Neural cell (in vitro differentiated cells): ENCODE data around the gene SLC22A23. TPM values are rescaled to one million over a fixed set of nuclear protein-coding genes. Genes with fewer than 3 reads are reported as not detected.

Source experiments
- H2AFZ ChIP-seq: fragments of 200-600, 300-800 bp; sonication (generic), shearing (Covaris generic); 2 replicates; pipeline ENCODE4 v1.6.0; 2014; ENCODE audit warnings: low read depth, mild to moderate bottlenecking, antibody characterized with exemption, low read length, moderate library complexity
- H3F3A ChIP-seq: fragments of 200-600 bp; shearing (Covaris generic); 2 replicates; pipeline ENCODE4 v1.6.1; 2016; ENCODE audit warnings: mild to moderate bottlenecking, moderate library complexity, mixed read lengths, antibody characterized with exemption, low read length; ENCODE audit not compliant: insufficient read depth, poor library complexity, severe bottlenecking
- H3K27ac ChIP-seq: fragments of 200-600, 300-800 bp; sonication (generic), shearing (Covaris generic); 2 replicates; pipeline ENCODE4 v1.5.1; 2014; ENCODE audit warnings: mild to moderate bottlenecking, low read length, moderate library complexity
- H3K27me3 ChIP-seq: fragments of 300-800, 200-600 bp; sonication (generic), shearing (Covaris generic); 2 replicates; pipeline ENCODE4 v1.6.0; 2014; ENCODE audit warnings: mild to moderate bottlenecking, low read depth, low read length, moderate library complexity; ENCODE audit not compliant: insufficient read depth
- H3K36me3 ChIP-seq: fragments of 300-800, 200-600 bp; sonication (generic), shearing (Covaris generic); 2 replicates; pipeline ENCODE4 v1.5.1; 2014; ENCODE audit warnings: mild to moderate bottlenecking, antibody characterized with exemption, low read length, moderate library complexity; ENCODE audit not compliant: insufficient read depth
- H3K4me2 ChIP-seq: fragments of 300-800, 200-600 bp; sonication (generic), shearing (Covaris generic); 2 replicates; pipeline ENCODE4 v1.6.0; 2014; ENCODE audit warnings: mild to moderate bottlenecking, low read length
- H3K4me3 ChIP-seq: fragments of 300-800, 200-600 bp; sonication (generic), shearing (Covaris generic); 2 replicates; pipeline ENCODE4 v1.5.1; 2014; ENCODE audit warnings: mild to moderate bottlenecking, low read length, moderate library complexity
- H3K79me2 ChIP-seq: fragments of 200-600 bp; shearing (Covaris generic); replicated peaks from 2 replicates; pipeline ENCODE4 v1.6.0; 2014; ENCODE audit warnings: mild to moderate bottlenecking, low read length, moderate library complexity; ENCODE audit not compliant: insufficient read depth
- H3K9ac ChIP-seq: fragments of 300-800, 200-600 bp; sonication (generic), shearing (Covaris generic); 2 replicates; pipeline ENCODE4 v1.6.1; 2016; ENCODE audit warnings: mild to moderate bottlenecking, low read length, mixed read lengths
- H3K9me2 ChIP-seq: fragments of 200-600 bp; shearing (Covaris generic); 2 replicates; pipeline ENCODE4 v1.6.1; 2016; ENCODE audit warnings: mild to moderate bottlenecking, low read length, mixed read lengths; ENCODE audit not compliant: insufficient read depth
- H3K9me3 ChIP-seq: fragments of 200-600, 300-800 bp; sonication (generic), shearing (Covaris generic); 2 replicates; pipeline ENCODE4 v1.6.1; 2016; ENCODE audit warnings: mild to moderate bottlenecking, mixed run types, low read length, moderate library complexity, mixed read lengths
- H4K20me1 ChIP-seq: fragments of 200-600 bp; shearing (Covaris generic); 2 replicates; pipeline ENCODE4 v1.6.1; 2016; ENCODE audit warnings: mild to moderate bottlenecking, mixed run types; ENCODE audit not compliant: insufficient read depth
- CTCF ChIP-seq: fragments of 450-650 bp; IDR thresholded peaks from 2 replicates; pipeline ENCODE4 v1.5.1; 2014; ENCODE audit warnings: antibody characterized with exemption, mild to moderate bottlenecking, moderate library complexity; ENCODE audit not compliant: poor library complexity, severe bottlenecking
- EP300 ChIP-seq: fragments of 450-650 bp; conservative IDR thresholded peaks from 2 replicates; pipeline ENCODE4 v1.6.1; 2014; ENCODE audit warnings: antibody characterized with exemption, mild to moderate bottlenecking, moderate library complexity; ENCODE audit not compliant: poor library complexity, severe bottlenecking
- EZH2 ChIP-seq: fragments of 200-600, 300-800 bp; shearing (Covaris generic), sonication (generic); IDR thresholded peaks from 2 replicates; pipeline ENCODE4 v1.6.1; 2014; ENCODE audit warnings: antibody characterized with exemption, low read length, borderline replicate concordance, mild to moderate bottlenecking; ENCODE audit not compliant: insufficient read depth, poor library complexity, severe bottlenecking
- MXI1 ChIP-seq: fragments of 450-650 bp; conservative IDR thresholded peaks from 2 replicates; pipeline ENCODE4 v1.6.1; 2014; ENCODE audit warnings: antibody characterized with exemption, mild to moderate bottlenecking; ENCODE audit not compliant: poor library complexity, severe bottlenecking
- POLR2AphosphoS5 ChIP-seq: IDR thresholded peaks from 2 replicates; pipeline ENCODE4 v1.6.1; 2012
- RAD21 ChIP-seq: fragments of 450-650 bp; conservative IDR thresholded peaks from 2 replicates; pipeline ENCODE4 v1.6.1; 2014; ENCODE audit warnings: antibody characterized with exemption, mild to moderate bottlenecking, moderate library complexity
- REST ChIP-seq: IDR thresholded peaks from 2 replicates; pipeline ENCODE4 v1.6.1; 2012; ENCODE audit warnings: borderline replicate concordance
- SMC3 ChIP-seq: fragments of 450-650 bp; conservative IDR thresholded peaks from 2 replicates; pipeline ENCODE4 v1.6.1; 2014; ENCODE audit warnings: antibody characterized with exemption, mild to moderate bottlenecking, moderate library complexity; ENCODE audit not compliant: poor library complexity
- TAF1 ChIP-seq: IDR thresholded peaks from 2 replicates; pipeline ENCODE4 v1.6.1; 2012; ENCODE audit warnings: low read depth
- polyA plus RNA-seq: library from polyadenylated mRNA; depleted of rRNA; stranded (reverse); fragments of >200 nt; gene quantifications from 2 replicates; pipeline ENCODE4 v1.2.3, GENCODE V29; 2014

The SLC22A23 gene
- polyA plus RNA-seq, 1 donor from 2014 or later: 8.8 TPM

GRCh38 chr6:3299221-3299620 is 157.6 kb downstream of the SLC22A23 start:
- no peak overlapping the region for H2AFZ ChIP-seq
- H3K27me3 ChIP-seq: no peaks in the 10 kb centered on the region
- no peaks in the 10 kb centered on the region for H3K36me3 ChIP-seq
- H3K27ac ChIP-seq: no peak overlapping the region
- no peaks in the 10 kb centered on the region for H3K9me2 ChIP-seq
- H3F3A ChIP-seq: no peaks in the 10 kb centered on the region
- H4K20me1 ChIP-seq: no peaks in the 10 kb centered on the region
- no peak overlapping the region for H3K4me2 ChIP-seq
- no peaks in the 10 kb centered on the region for H3K79me2 ChIP-seq
- TF ChIP-seq CTCF (no peak), EP300 (no peak), POLR2AphosphoS5 (no peak), TAF1 (no peak), MXI1 (no peak), EZH2 (no peak), SMC3 (no peak), RAD21 (no peak), REST (no peak)
- no peak overlapping the region for H3K4me3 ChIP-seq
- H3K9ac ChIP-seq: no peak overlapping the region
- peaks cover 4% of the 10 kb centered on the region for H3K9me3 ChIP-seq

GRCh38 chr6:3297909-3298308 is 158.9 kb downstream of the SLC22A23 start:
- H3K36me3 ChIP-seq: no peaks in the 10 kb centered on the region
- H3K27ac ChIP-seq: no peak overlapping the region
- H3K9me2 ChIP-seq: no peaks in the 10 kb centered on the region
- peaks cover 4% of the 10 kb centered on the region for H3K9me3 ChIP-seq
- H3K27me3 ChIP-seq: no peaks in the 10 kb centered on the region
- no peak overlapping the region for H3K4me3 ChIP-seq
- H3K79me2 ChIP-seq: no peaks in the 10 kb centered on the region
- H3K9ac ChIP-seq: no peak overlapping the region
- TF ChIP-seq EP300 (no peak), TAF1 (no peak), EZH2 (no peak), CTCF (no peak), RAD21 (no peak), POLR2AphosphoS5 (no peak), MXI1 (no peak), SMC3 (no peak), REST (no peak)
- no peaks in the 10 kb centered on the region for H3F3A ChIP-seq
- H3K4me2 ChIP-seq: no peak overlapping the region
- no peak overlapping the region for H2AFZ ChIP-seq
- H4K20me1 ChIP-seq: no peaks in the 10 kb centered on the region
